ENCODE measurements around the gene ZNF786. TPM values are rescaled to one million over a fixed set of nuclear protein-coding genes. Genes with fewer than 3 reads are reported as not detected.

ZNF786 gene
- total RNA-seq, 1 experiment from 2014 or later = 8.5 TPM

GRCh38 chr7:149084407-149084806, 6.1 kb downstream of the ZNF786 start:
- ChIA-PET RAD21 (ENCODE audit: low non-redundant PET in 1 of 2, low total read pairs in 2 of 2, uncharacterized antibody in 2 of 2, unreplicated experiment in 2 of 2) (interaction anchor here in 1 of 2 experiments (0.6 kb wide), 1 partner anchor 9 kb away, joined by 3 read pairs; no protein-coding TSS in a partner anchor), CTCF (interaction anchor here (1.2 kb wide), 1 partner anchor 13 kb away, joined by 3 read pairs; no protein-coding TSS in a partner anchor), POLR2A (interaction anchor here (1.0 kb wide), 1 partner anchor 13 kb away, joined by 3 read pairs; no protein-coding TSS in a partner anchor)
- Histone ChIP-seq H4K20me1 (ENCODE audit: insufficient read depth) (0 out of 2 replicates have a peak, but pooled peaks cover 4% of the 10 kb centered on the region), H3K9ac (ENCODE audit: low read length) (no peak overlapping the region), H2AFZ (ENCODE audit: low read depth, low read length, poor library complexity, severe bottlenecking) (no peak overlapping the region), H3K4me3 (replicated peaks in 1 of 2; ENCODE audit: low read depth in 1 of 2, low read length in 2 of 2) (no peak overlapping the region), H3K27ac (ENCODE audit: low read depth, low read length) (no peak overlapping the region), H3K4me2 (ENCODE audit: low read length) (no peak overlapping the region), H3K79me2 (ENCODE audit: insufficient read depth, low read length) (peaks cover 41% of the 10 kb centered on the region), H3K36me3 (ENCODE audit: control insufficient read depth in 1 of 2, insufficient read depth in 2 of 2, low read length in 2 of 2) (0 out of 4 replicates have a peak, but pooled peaks cover 0 to 4% of the 10 kb centered on the region in 2 experiments), H3K27me3 (ENCODE audit: insufficient read depth, low read length) (no peaks in the 10 kb centered on the region), H3K9me2 (ENCODE audit: insufficient read depth) (no peaks in the 10 kb centered on the region), H3K9me3 (ENCODE audit: control insufficient read depth in 1 of 2, insufficient read depth in 1 of 2, low read depth in 1 of 2, low read length in 2 of 2) (no peaks in the 10 kb centered on the region), H3K4me1 (ENCODE audit: control insufficient read depth in 1 of 2, insufficient read depth in 2 of 2, low read length in 2 of 2) (peaks cover 0 to 3% of the 10 kb centered on the region in 2 experiments; a peak in 1 of 4 replicates)
- TF ChIP-seq ZNF274 (IDR thresholded peaks at IDR 0.05; ENCODE audit: low read depth, low read length) (no peak), CTCF (IDR thresholded peaks at IDR 0.05 in 2 of 3, conservative IDR thresholded peaks at IDR 0.05 in 1 of 3; ENCODE audit: borderline replicate concordance in 1 of 3, insufficient read depth in 1 of 3, low read depth in 2 of 3, low read length in 2 of 3) (no peak), JUND (IDR thresholded peaks at IDR 0.05) (no peak), CBX3 (IDR thresholded peaks at IDR 0.05; ENCODE audit: low read depth) (no peak), EZH2phosphoT487 (IDR thresholded peaks at IDR 0.05; ENCODE audit: borderline replicate concordance) (no peak), TCF7L2 (IDR thresholded peaks at IDR 0.05; ENCODE audit: borderline replicate concordance, extremely low read depth, insufficient read depth, insufficient read length) (no peak), FOSL1 (IDR thresholded peaks at IDR 0.05; ENCODE audit: low read depth) (no peak), SRF (IDR thresholded peaks at IDR 0.05; ENCODE audit: low read depth) (no peak), ELF1 (IDR thresholded peaks at IDR 0.05; ENCODE audit: borderline replicate concordance, low read depth) (no peak), MAX (IDR thresholded peaks at IDR 0.05) (no peak), REST (IDR thresholded peaks at IDR 0.05; ENCODE audit: low read depth) (no peak), YY1 (IDR thresholded peaks at IDR 0.05; ENCODE audit: extremely low read depth, insufficient replicate concordance, low read depth, low read length) (no peak), POLR2A (IDR thresholded peaks at IDR 0.05; ENCODE audit: borderline replicate concordance, extremely low read depth, insufficient read depth, insufficient read length) (no peak), SP1 (IDR thresholded peaks at IDR 0.05; ENCODE audit: low read depth) (no peak), EGR1 (IDR thresholded peaks at IDR 0.05; ENCODE audit: low read depth) (no peak), EZH2 (IDR thresholded peaks at IDR 0.05) (no peak), ATF3 (IDR thresholded peaks at IDR 0.05) (no peak), SIN3A (IDR thresholded peaks at IDR 0.05; ENCODE audit: low read depth) (no peak), ZBTB33 (IDR thresholded peaks at IDR 0.05; ENCODE audit: extremely low read depth, insufficient replicate concordance, low read length) (no peak)
- no peak for ATAC-seq
- intact Hi-C loops (cut with micrococcal nuclease) = no loop called here
- no TSS peak for BruUV-seq (replicated peaks)
- DNase-seq (ENCODE audit: low read depth, low spot score) = no peak

Data from HCT116 (cell line).